ENCODE measurements around the gene DCP2.
"Not testable (repeated sequence)": the region's sequence is repeated elsewhere in the genome, so short reads cannot be mapped to it uniquely, and the experiment has no call there.

DCP2 gene

GRCh38 chr5:112957036-112957808 is 19.4 kb upstream of the DCP2 start:
- in situ Hi-C loops (cut with MboI; ENCODE audit: low sequenced_read_pairs, unreplicated experiment), result no loop called here
- no peak for TF ChIP-seq CTCF (IDR thresholded peaks at IDR 0.05; ENCODE audit: borderline replicate concordance, control extremely low read depth, extremely low read depth, insufficient read depth, missing control alignments)
- DNase-seq (ENCODE audit: low spot score), result no peak

GRCh38 chr5:112958093-112959088 is 18.2 kb upstream of the DCP2 start:
- DNase-seq (ENCODE audit: low spot score), result no peak

GRCh38 chr5:112959872-112960271 is 16.7 kb upstream of the DCP2 start:
- DNase-seq (ENCODE audit: low spot score); in situ Hi-C loops (cut with MboI; ENCODE audit: low sequenced_read_pairs, unreplicated experiment): not testable (repeated sequence)

More at GRCh38 chr5:112958093-112959088, 18.2 kb upstream of the DCP2 start:
- TF ChIP-seq CTCF (IDR thresholded peaks at IDR 0.05; ENCODE audit: borderline replicate concordance, control extremely low read depth, extremely low read depth, insufficient read depth, missing control alignments), result no peak
- in situ Hi-C loops (cut with MboI; ENCODE audit: low sequenced_read_pairs, unreplicated experiment), result no loop called here

- in situ Hi-C loops (cut with MboI; ENCODE audit: low sequenced_read_pairs, unreplicated experiment), result no loop called here
- no peak for DNase-seq (ENCODE audit: low spot score)
- TF ChIP-seq CTCF (IDR thresholded peaks at IDR 0.05; ENCODE audit: borderline replicate concordance, control extremely low read depth, extremely low read depth, insufficient read depth, missing control alignments), result no peak
These were observed 16.3 kb upstream of the DCP2 start for GRCh38 chr5:112960315-112960714.

GRCh38 chr5:112960863-112961504 is 15.6 kb upstream of the DCP2 start:
- TF ChIP-seq CTCF (IDR thresholded peaks at IDR 0.05; ENCODE audit: borderline replicate concordance, control extremely low read depth, extremely low read depth, insufficient read depth, missing control alignments), result no peak
- no peak for DNase-seq (ENCODE audit: low spot score)
- in situ Hi-C loops (cut with MboI; ENCODE audit: low sequenced_read_pairs, unreplicated experiment), result no loop called here

GRCh38 chr5:112963374-112963733 is 13.2 kb upstream of the DCP2 start:
- in situ Hi-C loops (cut with MboI; ENCODE audit: low sequenced_read_pairs, unreplicated experiment); DNase-seq (ENCODE audit: low spot score): not testable (repeated sequence)

GRCh38 chr5:112965733-112966306 is 10.8 kb upstream of the DCP2 start:
- no peak for DNase-seq (ENCODE audit: low spot score)
- in situ Hi-C loops (cut with MboI; ENCODE audit: low sequenced_read_pairs, unreplicated experiment), result no loop called here
- TF ChIP-seq CTCF (IDR thresholded peaks at IDR 0.05; ENCODE audit: borderline replicate concordance, control extremely low read depth, extremely low read depth, insufficient read depth, missing control alignments), result no peak
